GM10266 (cell line): ENCODE data around the gene GRB2.

Source experiments
- DNase-seq: peaks from one replicate; pipeline ENCODE4 v3.0.0; 2012; ENCODE audit errors: extremely low spot score
- CTCF ChIP-seq: IDR thresholded peaks from 2 replicates; pipeline ENCODE4 v1.5.1; 2012; ENCODE audit warnings: mild to moderate bottlenecking, low read depth; ENCODE audit not compliant: control insufficient read depth, insufficient read depth; ENCODE audit errors: missing control alignments

Gene GRB2

GRCh38 chr17:75356260-75356937 lies 49.1 kb downstream of the GRB2 start:
- TF ChIP-seq CTCF = no peak
- DNase-seq = no peak

- DNase-seq = no peak
- TF ChIP-seq CTCF = no peak
Observed at GRCh38 chr17:75353176-75353575, 52.3 kb downstream of the GRB2 start.

GRCh38 chr17:75352079-75352569 lies 53.4 kb downstream of the GRB2 start:
- TF ChIP-seq CTCF = no peak

GRCh38 chr17:75350706-75351105 lies 54.8 kb downstream of the GRB2 start:
- DNase-seq = no peak
- TF ChIP-seq CTCF = no peak

More at GRCh38 chr17:75352079-75352569, 53.4 kb downstream of the GRB2 start:
- DNase-seq = no peak

GRCh38 chr17:75350029-75350428 lies 55.4 kb downstream of the GRB2 start:
- no peak for TF ChIP-seq CTCF

GRCh38 chr17:75349589-75349988 lies 55.9 kb downstream of the GRB2 start:
- no peak for DNase-seq

More at GRCh38 chr17:75350029-75350428, 55.4 kb downstream of the GRB2 start:
- no peak for DNase-seq

More at GRCh38 chr17:75349589-75349988, 55.9 kb downstream of the GRB2 start:
- TF ChIP-seq CTCF = no peak
